HepG2 (cell line): Measurements from ENCODE around the gene RBM19. TPM values are rescaled to one million over a fixed set of nuclear protein-coding genes. Genes with fewer than 3 reads are reported as not detected.

Experiments used
- ATAC-seq: fragments of 200-7000 bp; cut with Tn5 transposase; 3 replicates; pipeline ENCODE4 v1.9.1; 2020; ENCODE audit warnings: mild to moderate bottlenecking, moderate library complexity
- BruUV-seq: library from RNA; stranded (reverse); fragments of 400-500 nt; replicated peaks from 2 replicates; lab custom pipeline; 2021; lab: Mats Ljungman, UMichigan
- CTCF ChIA-PET: fragments of 300-600 bp; formaldehyde crosslinking; extraction: SDS; loops from one replicate; lab custom pipeline; 2021; ENCODE audit warnings: low total read pairs, inconsistent platforms, low intra/inter-chr PET ratio; lab: Yijun Ruan, JAX
- POLR2A ChIA-PET: fragments of 350-600 bp; sonication (Branson Sonifier 250); formaldehyde crosslinking; loops from one replicate; lab custom pipeline; 2020; ENCODE audit warnings: antibody characterized with exemption, inconsistent platforms; lab: Yijun Ruan, JAX
- DNase-seq: peaks from one replicate; pipeline ENCODE4 v3.0.0-alpha.2; 2015; ENCODE audit warnings: low spot score
- FAIRE-seq: peaks from 3 replicates; lab custom pipeline; 2011; peaks lifted over from hg19 to GRCh38; lab: Jason Lieb, UNC
- H2AFZ ChIP-seq: one replicate; pipeline ENCODE4 v1.6.1; 2011; ENCODE audit warnings: low read length, inconsistent platforms
- H3K27ac ChIP-seq: fragments of 300-600 bp; 3 replicates; pipeline ENCODE4 v1.8.0; 2011; ENCODE audit warnings: mixed run types, mild to moderate bottlenecking, mixed read lengths, low read length, inconsistent platforms; ENCODE audit not compliant: insufficient read depth; ENCODE audit errors: extremely low read length
- H3K27me3 ChIP-seq, 2 experiments: fragments of 200-600 bp in 1 of 2; 2 replicates in 1 of 2; 3 replicates in 1 of 2; pipeline versions ENCODE4 v1.6.0 to v1.8.0; 2011; ENCODE audit warnings: low read length in 2 of 2, mild to moderate bottlenecking in 2 of 2, moderate library complexity in 2 of 2, inconsistent platforms in 1 of 2; ENCODE audit not compliant: insufficient read depth in 2 of 2, control insufficient read depth in 1 of 2
- H3K36me3 ChIP-seq, 2 experiments: fragments of 200-600 bp in 1 of 2; replicated peaks in 1 of 2; 2 replicates in 1 of 2; 3 replicates in 1 of 2; pipeline versions ENCODE4 v1.5.1 to v1.8.0; 2011; ENCODE audit warnings: low read length in 2 of 2, inconsistent platforms in 1 of 2; ENCODE audit not compliant: insufficient read depth in 2 of 2, control insufficient read depth in 1 of 2
- H3K4me1 ChIP-seq: 2 replicates; pipeline ENCODE4 v1.5.1; 2012; ENCODE audit warnings: low read length, inconsistent platforms; ENCODE audit not compliant: insufficient read depth
- H3K4me2 ChIP-seq: 2 replicates; pipeline ENCODE4 v1.6.0; 2011; ENCODE audit warnings: low read depth, low read length, inconsistent platforms
- H3K4me3 ChIP-seq, 3 experiments: fragments of 200-600 bp in 1 of 3; sonication (generic), shearing (Covaris generic) in 1 of 3; replicated peaks in 1 of 3; 2 replicates each; pipeline ENCODE4 v1.5.1; 2011 to 2016; ENCODE audit warnings: low read length in 3 of 3, inconsistent platforms in 2 of 3, low read depth in 2 of 3, mild to moderate bottlenecking in 2 of 3, control low read depth in 1 of 3, mixed read lengths in 1 of 3; ENCODE audit not compliant: insufficient read depth in 1 of 3
- H3K79me2 ChIP-seq: one replicate; pipeline ENCODE4 v1.6.1; 2011; ENCODE audit warnings: low read length, inconsistent platforms; ENCODE audit not compliant: insufficient read depth
- H3K9ac ChIP-seq: 2 replicates; pipeline ENCODE4 v1.6.0; 2011; ENCODE audit warnings: mild to moderate bottlenecking, low read depth, low read length, inconsistent platforms; ENCODE audit not compliant: insufficient read depth
- H3K9me3 ChIP-seq: 2 replicates; pipeline ENCODE4 v1.5.1; 2012; ENCODE audit warnings: mild to moderate bottlenecking, low read length
- H4K20me1 ChIP-seq: 2 replicates; pipeline ENCODE4 v1.6.0; 2011; ENCODE audit warnings: inconsistent platforms, mild to moderate bottlenecking, low read length, moderate library complexity; ENCODE audit not compliant: insufficient read depth
- AHDC1 ChIP-seq: sonication (generic); formaldehyde crosslinking; IDR thresholded peaks from 2 replicates; pipeline ENCODE4 v1.5.1; 2020; ENCODE audit warnings: mild to moderate bottlenecking, missing genetic modification reagents, borderline replicate concordance
- AKAP8 ChIP-seq: sonication (generic); formaldehyde crosslinking; IDR thresholded peaks from 2 replicates; pipeline ENCODE4 v1.5.1; 2020; ENCODE audit warnings: mild to moderate bottlenecking, missing genetic modification reagents
- KDM5B ChIP-seq: sonication (generic); formaldehyde crosslinking; IDR thresholded peaks from 2 replicates; pipeline ENCODE4 v1.4.0; 2020; ENCODE audit warnings: missing genetic modification reagents, mild to moderate bottlenecking, borderline replicate concordance
- MTF1 ChIP-seq: sonication (generic); formaldehyde crosslinking; IDR thresholded peaks from 2 replicates; pipeline ENCODE4 v1.5.0; 2020; ENCODE audit warnings: missing genetic modification reagents
- PRMT3 ChIP-seq: sonication (generic); formaldehyde crosslinking; IDR thresholded peaks from 2 replicates; pipeline ENCODE4 v1.8.1; 2022; ENCODE audit warnings: low read depth, mild to moderate bottlenecking, moderate library complexity, missing genetic modification reagents, borderline replicate concordance
- ZBTB10 ChIP-seq: sonication (generic); formaldehyde crosslinking; IDR thresholded peaks from 2 replicates; pipeline ENCODE4 v1.4.0; 2020; ENCODE audit warnings: missing genetic modification reagents, borderline replicate concordance
- ZIK1 ChIP-seq: sonication (generic); formaldehyde crosslinking; IDR thresholded peaks from 2 replicates; pipeline ENCODE4 v1.5.0; 2020; ENCODE audit warnings: mild to moderate bottlenecking, low read depth, missing genetic modification reagents, borderline replicate concordance
- WGBS: methylation state at CpG from one replicate; pipeline ENCODE4 v1.1.6; 2017; ENCODE audit warnings: low lambda C conversion rate; 5-methylcytosine and 5-hydroxymethylcytosine counted together
- in situ Hi-C: cut with HindIII; loops from 2 replicates; pipeline ENCODE4 v1.10.0; 2017; ENCODE audit warnings: low pct_unique_long_range_greater_than_20kb; ENCODE audit not compliant: extremely low pct_ligation_motif_present
- intact Hi-C: fragments of 100-400 bp; cut with micrococcal nuclease; formaldehyde crosslinking; loops from one replicate; pipeline ENCODE4 v1.10.0; 2022; ENCODE audit not compliant: unreplicated experiment
- polyA plus RNA-seq, 8 experiments: library from polyadenylated mRNA; depleted of rRNA in 3 of 8; stranded (reverse) in 7 of 8; unstranded in 1 of 8; fragments of >200 nt; fragmentation: Illumina TruSeq in 4 of 8; extraction: Trizol in 4 of 8; gene quantifications; 2 replicates each; pipeline versions ENCODE4 v1.2.1 to v1.2.3, GENCODE V29; 2011 to 2016; ENCODE audit warnings: low read depth in 4 of 8, missing spikeins in 1 of 8, mixed read lengths in 1 of 8; ENCODE audit not compliant: insufficient read depth in 1 of 8
- total RNA-seq, 5 experiments: library from RNA; depleted of rRNA; stranded (reverse); fragments of >200 nt; fragmentation: Illumina TruSeq; extraction: Trizol; gene quantifications; 2 replicates each; pipeline ENCODE4 v1.2.3, GENCODE V29; 2016; ENCODE audit warnings: low read depth in 1 of 5
- TF ChIP-seq, protein P1 (sequence below): sonication (generic); formaldehyde crosslinking; IDR thresholded peaks from 2 replicates; pipeline ENCODE4 v1.5.0; 2020; ENCODE audit warnings: mild to moderate bottlenecking, missing genetic modification reagents
- TF ChIP-seq, protein P2 (sequence below): sonication (generic); formaldehyde crosslinking; IDR thresholded peaks from 2 replicates; pipeline ENCODE4 v1.4.0; 2020; ENCODE audit warnings: missing genetic modification reagents
- TF ChIP-seq, protein P3 (sequence below): sonication (generic); formaldehyde crosslinking; conservative IDR thresholded peaks from 2 replicates; pipeline ENCODE4 v1.4.0; 2020; ENCODE audit warnings: missing genetic modification reagents

RBM19 gene
- total and polyA plus RNA-seq, 2 of the 13 experiments (the other 11 are each of a cell fraction or from before 2014, with no cell fraction given), result 19.3 to 32.2 TPM

GRCh38 chr12:113988064-113988451 is 21.9 kb upstream of the RBM19 start:
- peak overlapping the region; percentile 58 for H3K9ac ChIP-seq
- H3K4me1 ChIP-seq, result peaks cover 69% of the 10 kb centered on the region
- peak overlapping the region in 1 of 3 experiments; percentile 2; a peak in 1 of 6 replicates for H3K4me3 ChIP-seq
- CTCF ChIA-PET, result no interaction called here
- no peaks in the 10 kb centered on the region for H3K27me3 ChIP-seq
- H3K36me3 ChIP-seq, result no peaks in the 10 kb centered on the region
- H4K20me1 ChIP-seq, result no peaks in the 10 kb centered on the region
- H3K79me2 ChIP-seq, result no peaks in the 10 kb centered on the region
- POLR2A ChIA-PET, result no interaction called here
- intact Hi-C loops, result no loop called here
- no TSS peak for BruUV-seq
- no peak for FAIRE-seq
- no peaks in the 10 kb centered on the region for H3K9me3 ChIP-seq
- DNase-seq, result no peak
- peak overlapping the region; percentile 77 for H3K27ac ChIP-seq
- peak overlapping the region; percentile 41 for H3K4me2 ChIP-seq
- no peak for ATAC-seq
- no peak overlapping the region for H2AFZ ChIP-seq
- 74% methylated on average over 4 of the region's 4 CpGs for WGBS
- in situ Hi-C loops, result loop anchor here (10.0 to 25.0 kb wide), 4 partner anchors 227 to 1924 kb away; no protein-coding TSS in a partner anchor
- TF ChIP-seq ZBTB10 (CRISPR knock-in tag) (no peak), PRMT3 (CRISPR knock-in tag) (no peak), KDM5B (no peak), MTF1 (CRISPR knock-in tag) (no peak), ZIK1 (no peak), AHDC1 (0 out of 2 replicates have a peak, but pooled peaks have one; percentile 2), AKAP8 (no peak)
- TF ChIP-seq, protein P1, sequence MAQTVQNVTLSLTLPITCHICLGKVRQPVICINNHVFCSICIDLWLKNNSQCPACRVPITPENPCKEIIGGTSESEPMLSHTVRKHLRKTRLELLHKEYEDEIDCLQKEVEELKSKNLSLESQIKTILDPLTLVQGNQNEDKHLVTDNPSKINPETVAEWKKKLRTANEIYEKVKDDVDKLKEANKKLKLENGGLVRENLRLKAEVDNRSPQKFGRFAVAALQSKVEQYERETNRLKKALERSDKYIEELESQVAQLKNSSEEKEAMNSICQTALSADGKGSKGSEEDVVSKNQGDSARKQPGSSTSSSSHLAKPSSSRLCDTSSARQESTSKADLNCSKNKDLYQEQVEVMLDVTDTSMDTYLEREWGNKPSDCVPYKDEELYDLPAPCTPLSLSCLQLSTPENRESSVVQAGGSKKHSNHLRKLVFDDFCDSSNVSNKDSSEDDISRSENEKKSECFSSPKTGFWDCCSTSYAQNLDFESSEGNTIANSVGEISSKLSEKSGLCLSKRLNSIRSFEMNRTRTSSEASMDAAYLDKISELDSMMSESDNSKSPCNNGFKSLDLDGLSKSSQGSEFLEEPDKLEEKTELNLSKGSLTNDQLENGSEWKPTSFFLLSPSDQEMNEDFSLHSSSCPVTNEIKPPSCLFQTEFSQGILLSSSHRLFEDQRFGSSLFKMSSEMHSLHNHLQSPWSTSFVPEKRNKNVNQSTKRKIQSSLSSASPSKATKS, result no peak
- TF ChIP-seq, protein P2, sequence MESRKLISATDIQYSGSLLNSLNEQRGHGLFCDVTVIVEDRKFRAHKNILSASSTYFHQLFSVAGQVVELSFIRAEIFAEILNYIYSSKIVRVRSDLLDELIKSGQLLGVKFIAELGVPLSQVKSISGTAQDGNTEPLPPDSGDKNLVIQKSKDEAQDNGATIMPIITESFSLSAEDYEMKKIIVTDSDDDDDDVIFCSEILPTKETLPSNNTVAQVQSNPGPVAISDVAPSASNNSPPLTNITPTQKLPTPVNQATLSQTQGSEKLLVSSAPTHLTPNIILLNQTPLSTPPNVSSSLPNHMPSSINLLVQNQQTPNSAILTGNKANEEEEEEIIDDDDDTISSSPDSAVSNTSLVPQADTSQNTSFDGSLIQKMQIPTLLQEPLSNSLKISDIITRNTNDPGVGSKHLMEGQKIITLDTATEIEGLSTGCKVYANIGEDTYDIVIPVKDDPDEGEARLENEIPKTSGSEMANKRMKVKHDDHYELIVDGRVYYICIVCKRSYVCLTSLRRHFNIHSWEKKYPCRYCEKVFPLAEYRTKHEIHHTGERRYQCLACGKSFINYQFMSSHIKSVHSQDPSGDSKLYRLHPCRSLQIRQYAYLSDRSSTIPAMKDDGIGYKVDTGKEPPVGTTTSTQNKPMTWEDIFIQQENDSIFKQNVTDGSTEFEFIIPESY (CRISPR knock-in tag), result no peak
- TF ChIP-seq, protein P3, sequence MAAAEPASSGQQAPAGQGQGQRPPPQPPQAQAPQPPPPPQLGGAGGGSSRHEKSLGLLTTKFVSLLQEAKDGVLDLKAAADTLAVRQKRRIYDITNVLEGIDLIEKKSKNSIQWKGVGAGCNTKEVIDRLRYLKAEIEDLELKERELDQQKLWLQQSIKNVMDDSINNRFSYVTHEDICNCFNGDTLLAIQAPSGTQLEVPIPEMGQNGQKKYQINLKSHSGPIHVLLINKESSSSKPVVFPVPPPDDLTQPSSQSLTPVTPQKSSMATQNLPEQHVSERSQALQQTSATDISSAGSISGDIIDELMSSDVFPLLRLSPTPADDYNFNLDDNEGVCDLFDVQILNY, result no peak
